Vagina (tissue), 2 donors: ENCODE results near the gene CAPN7.

Source experiments
- POLR2A ChIP-seq, 2 donors: fragments of 450-650 bp; IDR thresholded peaks; one replicate each; pipeline ENCODE4 v1.6.1; 2017; ENCODE audit warnings: antibody characterized with exemption in 2 of 2, mild to moderate bottlenecking in 2 of 2, moderate library complexity in 2 of 2
- POLR2AphosphoS5 ChIP-seq, 2 donors: sonication (generic); formaldehyde crosslinking; IDR thresholded peaks; one replicate each; pipeline ENCODE4 v1.9.0; 2017; ENCODE audit warnings: antibody characterized with exemption in 2 of 2, mild to moderate bottlenecking in 2 of 2, low read depth in 1 of 2; ENCODE audit not compliant: insufficient read depth in 1 of 2
- TF ChIP-seq, protein P1 (sequence below), 3 experiments: fragments of 450-650 bp in 2 of 3; fragments of 200-600 bp in 1 of 3; sonication (generic) in 1 of 3; IDR thresholded peaks; one replicate each; pipeline ENCODE4 v1.5.1; 2017 to 2019; ENCODE audit warnings: antibody characterized with exemption in 3 of 3, mild to moderate bottlenecking in 2 of 3, moderate library complexity in 2 of 3

DNA sequence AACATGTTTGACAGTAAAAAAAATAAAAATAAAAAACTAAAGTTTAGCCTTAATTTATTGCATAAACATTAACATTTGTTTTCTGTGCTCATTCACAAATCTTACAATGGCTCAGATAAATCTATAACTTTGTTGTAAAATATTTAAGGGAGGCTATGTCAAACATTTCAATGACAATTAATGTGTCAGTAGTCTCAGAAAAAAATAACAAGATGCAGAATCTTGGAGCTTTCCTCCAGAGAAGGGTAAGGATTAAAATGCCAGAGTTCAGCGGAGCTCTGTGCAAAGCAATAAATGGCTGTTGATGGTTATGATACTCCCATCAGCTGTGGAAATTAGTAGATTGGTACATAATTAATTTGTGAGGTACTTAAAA lies 20.0 kb upstream of the CAPN7 start:
- TF ChIP-seq, protein P1, sequence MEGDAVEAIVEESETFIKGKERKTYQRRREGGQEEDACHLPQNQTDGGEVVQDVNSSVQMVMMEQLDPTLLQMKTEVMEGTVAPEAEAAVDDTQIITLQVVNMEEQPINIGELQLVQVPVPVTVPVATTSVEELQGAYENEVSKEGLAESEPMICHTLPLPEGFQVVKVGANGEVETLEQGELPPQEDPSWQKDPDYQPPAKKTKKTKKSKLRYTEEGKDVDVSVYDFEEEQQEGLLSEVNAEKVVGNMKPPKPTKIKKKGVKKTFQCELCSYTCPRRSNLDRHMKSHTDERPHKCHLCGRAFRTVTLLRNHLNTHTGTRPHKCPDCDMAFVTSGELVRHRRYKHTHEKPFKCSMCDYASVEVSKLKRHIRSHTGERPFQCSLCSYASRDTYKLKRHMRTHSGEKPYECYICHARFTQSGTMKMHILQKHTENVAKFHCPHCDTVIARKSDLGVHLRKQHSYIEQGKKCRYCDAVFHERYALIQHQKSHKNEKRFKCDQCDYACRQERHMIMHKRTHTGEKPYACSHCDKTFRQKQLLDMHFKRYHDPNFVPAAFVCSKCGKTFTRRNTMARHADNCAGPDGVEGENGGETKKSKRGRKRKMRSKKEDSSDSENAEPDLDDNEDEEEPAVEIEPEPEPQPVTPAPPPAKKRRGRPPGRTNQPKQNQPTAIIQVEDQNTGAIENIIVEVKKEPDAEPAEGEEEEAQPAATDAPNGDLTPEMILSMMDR (IDR thresholded peaks at IDR 0.05), result no peak
- TF ChIP-seq POLR2A (IDR thresholded peaks at IDR 0.05), result no peak
- TF ChIP-seq POLR2AphosphoS5 (IDR thresholded peaks at IDR 0.05; ENCODE audit: insufficient read depth in 1 of 2, low read depth in 1 of 2), result no peak
